HG03135 (cell line): ENCODE results near the gene SERINC3.

ENCODE experiments used
- ATAC-seq: cut with Tn5 transposase; IDR thresholded peaks from one replicate; pipeline ENCODE4 v1.9.1; 2021; ENCODE audit warnings: mild to moderate bottlenecking, moderate library complexity; ENCODE audit not compliant: unreplicated experiment

The SERINC3 gene

DNA sequence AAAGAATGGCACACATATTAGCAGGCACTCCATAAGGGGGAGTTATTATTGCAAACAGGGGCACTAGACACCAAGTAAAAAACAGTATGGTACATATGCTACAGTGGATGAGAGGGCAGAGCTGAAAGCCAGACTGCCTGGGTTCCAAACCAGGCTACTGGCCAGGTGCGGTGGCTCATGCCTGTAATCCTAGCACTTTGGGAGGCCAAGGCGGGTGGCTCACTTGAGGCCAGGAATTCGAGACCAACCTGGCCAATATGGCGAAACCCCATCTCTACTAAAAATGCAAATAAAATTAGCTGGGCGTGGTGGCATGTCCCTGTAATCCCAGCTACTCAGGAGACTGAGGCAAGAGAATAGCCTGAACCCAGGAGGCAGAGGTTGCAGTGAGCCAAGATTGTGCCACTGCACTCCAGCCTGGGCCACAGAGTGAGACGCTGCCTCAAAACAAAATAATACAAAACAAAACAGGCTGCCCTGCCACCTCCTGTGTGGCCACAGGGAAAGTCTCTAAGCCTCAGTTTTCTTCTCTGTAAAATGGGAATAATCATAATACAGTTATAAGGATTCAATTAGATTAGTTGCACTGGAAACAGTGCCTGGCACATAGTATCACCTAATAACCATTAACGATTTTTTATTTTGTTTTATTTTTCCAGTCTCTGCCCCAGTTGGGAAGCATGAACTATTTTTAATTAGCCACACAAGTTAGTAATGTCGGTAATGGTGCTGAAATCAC is 53.7 kb downstream of the SERINC3 start:
- no peak for ATAC-seq

DNA sequence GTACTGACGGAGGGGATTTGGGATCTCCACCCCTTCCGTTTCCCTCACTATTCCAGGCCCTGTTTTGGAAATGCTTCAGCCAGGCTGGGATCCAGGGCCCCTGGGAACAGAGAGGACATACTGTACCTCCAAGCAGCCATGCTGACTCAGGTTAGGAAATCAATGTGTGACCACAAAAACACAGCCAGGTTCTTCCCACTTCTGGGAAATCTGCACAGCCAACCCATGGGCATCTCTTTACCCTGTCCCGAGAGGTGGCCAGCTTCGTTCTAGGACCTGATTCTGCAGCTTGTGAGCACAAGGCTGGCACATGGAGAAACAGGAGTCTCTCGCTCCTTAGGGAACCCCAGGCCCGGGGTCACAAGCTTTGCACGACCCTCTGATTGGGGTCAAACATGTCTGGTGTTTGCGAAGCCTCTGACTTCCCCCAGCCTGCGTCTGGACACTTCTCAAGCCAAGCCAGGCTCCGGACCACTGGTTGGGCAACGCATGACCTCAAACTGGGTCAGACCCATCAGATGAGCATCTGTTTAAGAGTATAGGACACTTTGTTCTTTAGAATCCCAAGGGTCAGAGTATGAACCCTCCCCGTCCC is 54.5 kb downstream of the SERINC3 start:
- ATAC-seq = no peak

- no peak for ATAC-seq
Observed at GRCh38 chr20:44465001-44465560, 56.8 kb downstream of the SERINC3 start.

- no peak for ATAC-seq
Observed at GRCh38 chr20:44464514-44464913, 57.4 kb downstream of the SERINC3 start.

DNA sequence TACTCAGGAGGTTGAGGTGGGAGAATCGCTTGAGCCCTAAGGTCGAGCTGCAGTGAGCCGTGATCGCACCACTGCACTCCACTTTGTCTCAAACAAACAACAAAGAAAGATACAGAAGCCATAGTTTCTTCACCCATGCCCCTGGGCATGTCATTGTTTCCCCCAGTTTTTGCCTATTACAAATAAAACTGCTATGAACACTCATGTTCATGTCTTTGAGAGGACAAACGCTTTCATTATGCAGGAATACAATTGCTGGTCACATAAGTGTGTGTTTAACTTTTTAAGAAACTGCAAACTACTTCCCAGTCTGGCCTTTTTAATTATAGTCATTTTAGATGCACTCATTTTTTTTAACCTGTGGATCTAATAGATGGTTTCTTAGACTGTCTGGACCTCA is 58.4 kb downstream of the SERINC3 start:
- no peak for ATAC-seq

DNA sequence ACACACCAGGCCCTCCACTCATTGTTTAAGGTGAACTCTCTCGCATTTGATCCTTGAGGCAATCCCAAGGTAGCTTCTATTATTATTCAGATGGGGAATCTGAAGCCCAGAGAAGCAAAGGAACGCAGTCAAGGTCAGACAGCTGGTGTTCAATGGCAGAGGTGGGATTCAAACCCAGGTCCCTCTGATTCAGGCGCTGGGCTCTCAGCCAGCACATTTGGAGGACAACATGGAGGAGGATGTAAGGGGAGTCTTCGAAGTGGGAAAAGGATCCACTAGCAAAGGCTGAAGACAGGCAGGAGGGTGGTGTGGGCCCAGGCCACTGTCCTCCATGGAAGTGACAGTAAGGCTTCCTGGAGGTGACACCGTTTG is 60.1 kb downstream of the SERINC3 start:
- ATAC-seq = no peak

DNA sequence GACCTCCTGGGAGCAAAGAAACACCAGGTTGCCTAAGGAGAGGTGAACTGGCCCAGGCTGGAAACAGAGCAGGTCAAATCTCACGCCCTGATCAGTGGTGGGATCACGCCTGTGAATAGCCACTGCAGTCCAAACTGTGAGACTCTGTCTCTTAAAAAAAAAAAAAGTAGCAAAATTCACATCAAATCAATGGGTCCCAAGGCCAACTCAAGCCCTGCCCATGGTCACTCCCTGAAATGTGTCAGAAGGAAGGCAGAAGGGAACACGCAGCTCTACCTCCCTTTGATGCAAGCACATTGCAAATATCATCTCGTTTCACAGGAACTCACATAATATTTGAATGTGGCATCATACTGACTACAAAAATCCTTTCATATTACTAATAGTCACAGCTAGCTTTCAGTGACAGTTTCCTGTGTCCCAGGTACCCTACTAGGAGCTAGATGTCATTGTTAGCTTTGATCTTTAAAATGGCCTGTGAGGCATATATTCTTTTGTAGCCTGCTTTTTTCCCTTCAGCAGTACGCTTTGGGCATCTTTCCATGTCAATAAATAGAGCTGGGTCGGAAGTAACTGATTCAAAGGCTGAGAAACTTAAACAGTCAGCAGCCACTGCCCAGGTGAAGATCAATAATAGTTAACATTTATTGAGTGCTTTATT is 60.6 kb downstream of the SERINC3 start:
- ATAC-seq = no peak

DNA sequence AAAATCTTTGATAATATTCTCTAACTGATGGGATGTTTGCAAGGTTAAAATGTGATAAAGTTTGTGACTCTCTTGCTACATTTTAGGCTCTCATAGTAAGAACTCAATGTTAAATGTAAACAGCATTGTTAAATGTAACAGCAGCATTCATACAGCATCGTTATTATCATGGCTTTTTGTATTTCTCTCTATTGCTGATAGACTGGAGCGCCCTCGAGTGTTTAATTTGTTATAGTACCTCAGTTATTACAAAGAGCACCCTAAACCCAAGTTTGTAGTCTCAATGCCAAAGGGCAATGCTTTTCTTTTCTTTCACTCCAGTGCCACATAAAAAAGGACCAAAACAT is 61.1 kb downstream of the SERINC3 start:
- ATAC-seq = no peak

- ATAC-seq = no peak
Observed at GRCh38 chr20:44459271-44459670, 62.6 kb downstream of the SERINC3 start.

DNA sequence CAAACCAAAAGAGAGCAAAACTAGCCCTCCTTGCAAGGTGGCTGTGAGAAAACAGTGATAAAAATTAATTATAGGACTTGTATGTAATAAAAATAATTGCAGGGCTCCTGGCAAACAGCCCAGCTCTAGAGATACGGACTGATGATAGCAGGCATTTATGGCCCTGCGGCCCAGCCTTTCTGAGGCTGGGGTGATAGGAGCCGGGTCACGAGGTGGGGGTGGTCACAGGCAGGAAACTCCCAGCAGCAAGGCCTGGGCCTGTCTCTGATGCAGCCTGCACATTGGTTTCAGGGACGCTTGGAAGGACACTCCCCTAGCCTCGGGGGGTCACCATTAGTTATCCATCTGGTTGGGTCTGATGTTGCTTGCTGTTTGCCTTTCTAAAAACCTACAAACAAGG is 64.9 kb downstream of the SERINC3 start:
- no peak for ATAC-seq

GRCh38 chr20:44456611-44457010 is 65.3 kb downstream of the SERINC3 start:
- ATAC-seq = no peak

- no peak for ATAC-seq
Observed at GRCh38 chr20:44455126-44455525, 66.7 kb downstream of the SERINC3 start.

DNA sequence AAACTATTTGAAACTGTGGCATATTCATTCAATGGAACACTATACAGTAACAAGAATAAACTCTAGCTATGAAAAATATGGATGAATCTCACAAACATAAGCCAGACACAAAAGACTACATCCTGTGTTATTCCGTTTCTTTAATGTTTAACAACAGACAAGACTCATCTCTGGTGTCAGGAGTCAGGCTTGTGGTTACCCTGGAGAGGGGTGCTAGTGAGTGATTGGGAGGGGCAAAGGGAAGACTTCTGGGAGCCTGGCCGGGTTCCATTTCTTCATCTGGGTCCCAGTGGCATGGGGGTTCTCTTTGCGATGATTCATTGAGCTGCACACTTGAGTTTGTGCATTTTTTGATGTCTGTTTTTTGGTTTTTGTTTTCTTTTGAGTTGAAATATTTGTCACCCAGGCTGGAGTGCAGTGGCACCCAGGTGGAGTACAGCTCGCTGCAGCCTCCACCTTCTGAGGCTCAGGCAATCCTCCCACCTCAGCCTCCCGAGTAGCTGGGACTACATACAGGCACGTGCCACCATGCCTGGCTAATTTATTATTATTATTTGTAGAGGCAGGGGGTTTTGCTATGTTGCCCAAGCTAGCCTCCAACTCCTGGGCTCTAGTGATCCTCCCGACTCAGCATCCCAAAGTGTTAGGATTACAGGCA is 67.4 kb downstream of the SERINC3 start:
- ATAC-seq = no peak

DNA sequence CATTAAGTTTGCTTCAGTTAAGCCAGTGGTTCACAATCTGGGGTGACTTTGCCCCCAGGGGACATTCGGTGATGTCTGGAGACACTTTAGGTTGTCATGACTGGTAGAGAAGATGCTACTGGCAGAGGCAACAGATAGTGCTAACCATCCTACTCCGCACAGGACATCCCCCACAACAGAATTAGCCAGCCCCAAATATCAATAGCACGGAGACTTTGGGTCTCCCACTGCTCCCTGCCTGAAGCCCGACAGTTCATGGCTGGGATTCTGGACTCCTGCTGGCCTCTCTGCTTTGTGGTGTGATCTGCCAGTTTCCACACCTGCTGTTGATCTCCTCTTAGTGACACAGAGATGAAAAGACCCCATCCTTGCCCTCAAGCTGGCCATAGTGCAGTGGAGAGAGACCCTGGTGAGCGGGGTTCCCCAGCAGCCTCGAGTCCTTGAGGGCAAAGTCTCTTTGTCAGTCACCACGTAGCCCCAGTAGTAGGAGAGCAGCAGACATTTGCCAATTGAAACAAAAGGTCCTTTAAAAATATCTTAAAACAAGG is 70.9 kb downstream of the SERINC3 start:
- ATAC-seq = no peak

DNA sequence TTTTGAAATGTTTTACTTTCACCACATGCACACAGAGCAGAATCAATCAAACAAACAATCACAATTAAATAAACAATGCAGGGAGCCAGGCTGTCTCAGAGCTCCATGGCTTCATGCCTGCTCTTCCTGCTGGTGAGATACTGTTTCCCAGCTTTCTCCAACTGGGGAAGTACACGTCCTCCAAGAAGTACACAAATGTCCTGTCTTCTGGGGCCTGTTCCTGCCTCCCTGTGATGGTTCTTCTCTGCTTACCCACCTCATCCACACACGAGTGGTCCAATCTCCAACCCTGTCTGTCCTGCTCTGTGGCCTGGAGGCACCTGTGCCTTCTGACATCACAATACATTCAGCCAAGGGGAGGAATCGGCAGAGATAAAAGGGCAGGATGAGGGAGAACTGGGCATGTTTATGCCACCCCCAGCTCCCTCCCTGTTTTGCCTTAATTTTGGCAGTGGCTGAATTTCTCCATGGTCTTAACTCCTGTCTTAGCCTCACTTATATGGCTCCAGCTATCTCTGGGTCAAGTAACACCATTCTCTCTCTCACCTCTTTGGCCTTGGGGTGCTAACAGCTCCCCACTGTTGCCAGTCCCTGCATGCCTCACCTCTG is 71.5 kb downstream of the SERINC3 start:
- ATAC-seq = no peak

DNA sequence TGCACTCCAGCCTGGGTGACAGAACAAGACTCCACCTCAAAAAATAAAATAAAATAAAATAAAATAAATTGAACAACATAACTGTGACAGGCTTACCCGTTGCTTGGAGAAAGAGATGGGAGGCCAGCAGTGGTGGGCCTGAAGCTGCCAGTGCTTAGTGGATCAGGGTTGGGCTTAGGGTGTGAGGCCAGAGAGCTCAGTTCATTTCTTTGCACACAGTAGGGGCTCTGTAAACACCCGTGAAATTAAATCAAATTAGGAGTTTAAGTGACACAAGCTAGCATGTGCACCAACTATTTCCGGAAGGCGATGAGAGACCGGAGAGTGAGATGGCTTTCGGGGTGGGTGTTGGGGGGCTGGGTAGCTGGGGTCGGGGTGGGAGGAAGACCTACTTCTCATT is 72.0 kb downstream of the SERINC3 start:
- ATAC-seq = no peak

- no peak for ATAC-seq
Observed at GRCh38 chr20:44448753-44449546, 72.9 kb downstream of the SERINC3 start.

- ATAC-seq = no peak
Observed at GRCh38 chr20:44447827-44448419, 73.9 kb downstream of the SERINC3 start.
